AG04450 (cell line): ENCODE results near the gene C8G. TPM values are rescaled to one million over a fixed set of nuclear protein-coding genes. Genes with fewer than 3 reads are reported as not detected.

ENCODE experiments used
- CTCF ChIA-PET: fragments of 300-600, 350-600 bp; formaldehyde crosslinking; extraction: SDS; loops from one replicate; lab custom pipeline; 2022; ENCODE audit warnings: antibody characterized with exemption, inconsistent platforms; lab: Charles Lee
- POLR2A ChIA-PET: fragments of 350-600 bp; formaldehyde crosslinking; extraction: SDS; loops from one replicate; lab custom pipeline; 2021; ENCODE audit warnings: antibody characterized with exemption, inconsistent platforms; lab: Yijun Ruan, JAX
- DNase-seq: peaks from one replicate; pipeline ENCODE4 v3.0.0-alpha.2; 2011; ENCODE audit warnings: low read depth, low spot score
- H3K27ac ChIP-seq: one replicate; pipeline ENCODE4 v1.5.1; 2012; ENCODE audit warnings: low read depth, low read length, control low read depth
- H3K27me3 ChIP-seq: one replicate; pipeline ENCODE4 v1.6.0; 2012; ENCODE audit warnings: low read length; ENCODE audit not compliant: control insufficient read depth, insufficient read depth
- H3K4me3 ChIP-seq: 2 replicates; pipeline ENCODE4 v1.5.1; 2011; ENCODE audit warnings: mild to moderate bottlenecking, low read depth, low read length, control low read depth
- H3K9me3 ChIP-seq: 2 replicates; pipeline ENCODE4 v1.5.1; 2012; ENCODE audit warnings: low read length; ENCODE audit not compliant: control insufficient read depth, insufficient read depth
- CTCF ChIP-seq: IDR thresholded peaks from 2 replicates; pipeline ENCODE4 v1.5.1; 2011; ENCODE audit warnings: low read depth, low read length, control low read depth, inconsistent platforms
- polyA plus RNA-seq: library from polyadenylated mRNA; depleted of rRNA; stranded (reverse); fragments of >200 nt; gene quantifications from 2 replicates; pipeline ENCODE4 v1.2.3, GENCODE V29; 2011

C8G gene
- polyA plus RNA-seq, 1 experiment = 0.41 TPM

GRCh38 chr9:136964833-136965422 is 19.9 kb downstream of the C8G start:
- CTCF ChIA-PET = no interaction called here
- POLR2A ChIA-PET = no interaction called here
- no peak for TF ChIP-seq CTCF
- H3K27ac ChIP-seq = no peak overlapping the region
- H3K4me3 ChIP-seq = no peak overlapping the region
- no peak for DNase-seq
- H3K27me3 ChIP-seq = peaks cover 16% of the 10 kb centered on the region
- H3K9me3 ChIP-seq = no peaks in the 10 kb centered on the region; the same call in 1 of the 2 replicates

- H3K4me3 ChIP-seq = no peak overlapping the region
- CTCF ChIA-PET = interaction anchor here (0.6 kb wide), 3 partner anchors 11 to 80 kb away, joined by 3 to 5 read pairs (median 3); partner anchors contain the start of gene NPDC1
These were observed 20.9 kb downstream of the C8G start for GRCh38 chr9:136965771-136966484.

GRCh38 chr9:136968333-136969127 is 23.5 kb downstream of the C8G start:
- no peaks in the 10 kb centered on the region; the same call in 1 of the 2 replicates for H3K9me3 ChIP-seq
- no peak overlapping the region for H3K27ac ChIP-seq
- H3K27me3 ChIP-seq = peaks cover 21% of the 10 kb centered on the region
- no peak for DNase-seq
- POLR2A ChIA-PET = no interaction called here
- no peak overlapping the region for H3K4me3 ChIP-seq
- CTCF ChIA-PET = no interaction called here
- no peak for TF ChIP-seq CTCF

More at GRCh38 chr9:136965771-136966484, 20.9 kb downstream of the C8G start:
- no peak for DNase-seq
- H3K9me3 ChIP-seq = no peaks in the 10 kb centered on the region; the same call in 1 of the 2 replicates
- H3K27ac ChIP-seq = no peak overlapping the region
- TF ChIP-seq CTCF = no peak
- H3K27me3 ChIP-seq = peaks cover 22% of the 10 kb centered on the region
- POLR2A ChIA-PET = no interaction called here

GRCh38 chr9:136969150-136969549 is 24.1 kb downstream of the C8G start:
- H3K4me3 ChIP-seq = no peak overlapping the region
- CTCF ChIA-PET = no interaction called here
- no peak for TF ChIP-seq CTCF

More at GRCh38 chr9:136969150-136969549, 24.1 kb downstream of the C8G start:
- Histone ChIP-seq H3K9me3 (no peaks in the 10 kb centered on the region; the same call in 1 of the 2 replicates), H3K27ac (no peak overlapping the region), H3K27me3 (peaks cover 22% of the 10 kb centered on the region)
- no peak for DNase-seq
- POLR2A ChIA-PET = no interaction called here
